SU-DHL-6 (cell line): ENCODE results near the gene FBXO15.

Experiments
- H2AFZ ChIP-seq: fragments of 200-600 bp; sonication (generic); 2 replicates; pipeline ENCODE4 v1.6.1; 2014; ENCODE audit warnings: low read depth, mild to moderate bottlenecking, moderate library complexity, mixed read lengths, antibody characterized with exemption, low read length; ENCODE audit not compliant: severe bottlenecking
- H3F3A ChIP-seq: fragments of 200-600 bp; shearing (Covaris generic); 2 replicates; pipeline ENCODE4 v1.6.0; 2016; ENCODE audit warnings: antibody characterized with exemption, mild to moderate bottlenecking; ENCODE audit not compliant: insufficient read depth
- H3K27ac ChIP-seq: fragments of 200-600 bp; sonication (generic); 2 replicates; pipeline ENCODE4 v1.5.1; 2016; ENCODE audit warnings: low read depth, mild to moderate bottlenecking, low read length, moderate library complexity, mixed read lengths
- H3K27me3 ChIP-seq: fragments of 200-600 bp; sonication (generic), shearing (Covaris generic); 2 replicates; pipeline ENCODE4 v1.6.0; 2014; ENCODE audit warnings: mild to moderate bottlenecking, low read length
- H3K36me3 ChIP-seq: fragments of 200-600 bp; sonication (generic); 2 replicates; pipeline ENCODE4 v1.6.1; 2014; ENCODE audit warnings: mild to moderate bottlenecking, low read length, mixed read lengths
- H3K4me2 ChIP-seq: fragments of 300-600, 200-600 bp; shearing (Covaris generic), sonication (generic); 2 replicates; pipeline ENCODE4 v1.6.0; 2014; ENCODE audit warnings: low read length, low read depth, mild to moderate bottlenecking; ENCODE audit not compliant: poor library complexity, severe bottlenecking
- H3K4me3 ChIP-seq: fragments of 200-600 bp; sonication (generic); 2 replicates; pipeline ENCODE4 v1.5.1; 2014; ENCODE audit warnings: antibody characterized with exemption, low read length, mild to moderate bottlenecking, mixed read lengths; ENCODE audit not compliant: insufficient read depth, poor library complexity, severe bottlenecking
- H3K79me2 ChIP-seq: fragments of 200-600 bp; sonication (generic); 2 replicates; pipeline ENCODE4 v1.6.1; 2014; ENCODE audit warnings: mild to moderate bottlenecking, low read length, moderate library complexity; ENCODE audit not compliant: insufficient read depth
- H3K9ac ChIP-seq: fragments of 200-600 bp; sonication (generic); 2 replicates; pipeline ENCODE4 v1.7.0; 2014; ENCODE audit warnings: mild to moderate bottlenecking, low read length
- H3K9me2 ChIP-seq: fragments of 200-600 bp; sonication (generic); replicated peaks from 2 replicates; pipeline ENCODE4 v1.6.1; 2014; ENCODE audit warnings: low read length; ENCODE audit not compliant: insufficient read depth
- H3K9me3 ChIP-seq: fragments of 200-600 bp; sonication (generic); 2 replicates; pipeline ENCODE4 v1.6.1; 2014; ENCODE audit warnings: low read length, mixed read lengths; ENCODE audit not compliant: insufficient read depth
- H4K20me1 ChIP-seq: fragments of 200-600 bp; sonication (generic); 2 replicates; pipeline ENCODE4 v1.6.1; 2014; ENCODE audit warnings: low read depth, mild to moderate bottlenecking, antibody characterized with exemption, low read length, moderate library complexity, mixed read lengths
- EZH2phosphoT487 ChIP-seq: fragments of 200-600 bp; sonication (generic), shearing (Covaris generic); conservative IDR thresholded peaks from 2 replicates; pipeline ENCODE4 v1.6.1; 2018; ENCODE audit warnings: mild to moderate bottlenecking, antibody characterized with exemption, low read length, moderate library complexity, mixed read lengths
- TF ChIP-seq, protein P1 (sequence below): fragments of 200-600 bp; sonication (generic); IDR thresholded peaks from one replicate; pipeline ENCODE4 v1.5.1; 2017; ENCODE audit warnings: antibody characterized with exemption, mild to moderate bottlenecking, low read length, moderate library complexity; ENCODE audit not compliant: insufficient read depth, poor library complexity, severe bottlenecking

Gene FBXO15

DNA sequence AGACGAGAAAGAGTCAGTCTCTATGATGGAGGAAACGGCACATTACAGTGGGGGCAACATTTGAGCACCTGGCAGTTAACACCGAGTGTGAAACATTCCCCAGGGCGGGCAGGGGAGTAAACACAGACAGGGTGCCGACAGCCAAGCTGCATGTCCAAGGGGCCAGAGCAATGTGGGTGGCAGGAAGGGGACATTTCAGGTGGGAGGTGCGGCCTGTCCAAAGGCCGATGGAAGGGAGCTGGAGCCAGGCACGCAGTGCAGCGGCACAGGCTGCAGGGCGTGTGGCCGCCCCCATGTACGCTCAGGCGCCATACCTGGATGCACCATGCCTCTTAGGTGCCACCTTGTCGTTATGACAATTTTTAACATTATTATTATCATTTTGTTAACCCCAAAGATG, 43.9 kb upstream of the FBXO15 start:
- H3K9me3 ChIP-seq = no peaks in the 10 kb centered on the region
- no peak overlapping the region for H3K4me2 ChIP-seq
- no peaks in the 10 kb centered on the region for H3F3A ChIP-seq
- H3K9me2 ChIP-seq = no peaks in the 10 kb centered on the region
- H3K79me2 ChIP-seq = no peaks in the 10 kb centered on the region
- no peak overlapping the region for H3K9ac ChIP-seq
- H3K4me3 ChIP-seq = no peak overlapping the region
- H3K27me3 ChIP-seq = no peaks in the 10 kb centered on the region
- H3K27ac ChIP-seq = no peak overlapping the region
- H2AFZ ChIP-seq = no peak overlapping the region
- TF ChIP-seq EZH2phosphoT487 = no peak
- TF ChIP-seq, protein P1, sequence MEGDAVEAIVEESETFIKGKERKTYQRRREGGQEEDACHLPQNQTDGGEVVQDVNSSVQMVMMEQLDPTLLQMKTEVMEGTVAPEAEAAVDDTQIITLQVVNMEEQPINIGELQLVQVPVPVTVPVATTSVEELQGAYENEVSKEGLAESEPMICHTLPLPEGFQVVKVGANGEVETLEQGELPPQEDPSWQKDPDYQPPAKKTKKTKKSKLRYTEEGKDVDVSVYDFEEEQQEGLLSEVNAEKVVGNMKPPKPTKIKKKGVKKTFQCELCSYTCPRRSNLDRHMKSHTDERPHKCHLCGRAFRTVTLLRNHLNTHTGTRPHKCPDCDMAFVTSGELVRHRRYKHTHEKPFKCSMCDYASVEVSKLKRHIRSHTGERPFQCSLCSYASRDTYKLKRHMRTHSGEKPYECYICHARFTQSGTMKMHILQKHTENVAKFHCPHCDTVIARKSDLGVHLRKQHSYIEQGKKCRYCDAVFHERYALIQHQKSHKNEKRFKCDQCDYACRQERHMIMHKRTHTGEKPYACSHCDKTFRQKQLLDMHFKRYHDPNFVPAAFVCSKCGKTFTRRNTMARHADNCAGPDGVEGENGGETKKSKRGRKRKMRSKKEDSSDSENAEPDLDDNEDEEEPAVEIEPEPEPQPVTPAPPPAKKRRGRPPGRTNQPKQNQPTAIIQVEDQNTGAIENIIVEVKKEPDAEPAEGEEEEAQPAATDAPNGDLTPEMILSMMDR = no peak
- H3K36me3 ChIP-seq = no peaks in the 10 kb centered on the region
- H4K20me1 ChIP-seq = no peaks in the 10 kb centered on the region

GRCh38 chr18:74190086-74190485, 42.5 kb upstream of the FBXO15 start:
- H3F3A ChIP-seq = no peaks in the 10 kb centered on the region
- no peaks in the 10 kb centered on the region for H3K36me3 ChIP-seq
- no peaks in the 10 kb centered on the region for H4K20me1 ChIP-seq
- H3K9me3 ChIP-seq = no peaks in the 10 kb centered on the region
- no peak overlapping the region for H3K4me3 ChIP-seq
- no peaks in the 10 kb centered on the region for H3K27me3 ChIP-seq
- no peak overlapping the region for H3K27ac ChIP-seq
- H3K9ac ChIP-seq = no peak overlapping the region
- H3K79me2 ChIP-seq = no peaks in the 10 kb centered on the region
- no peaks in the 10 kb centered on the region for H3K9me2 ChIP-seq
- no peak overlapping the region for H3K4me2 ChIP-seq
- H2AFZ ChIP-seq = no peak overlapping the region
- TF ChIP-seq, protein P1 = no peak
- TF ChIP-seq EZH2phosphoT487 = no peak

DNA sequence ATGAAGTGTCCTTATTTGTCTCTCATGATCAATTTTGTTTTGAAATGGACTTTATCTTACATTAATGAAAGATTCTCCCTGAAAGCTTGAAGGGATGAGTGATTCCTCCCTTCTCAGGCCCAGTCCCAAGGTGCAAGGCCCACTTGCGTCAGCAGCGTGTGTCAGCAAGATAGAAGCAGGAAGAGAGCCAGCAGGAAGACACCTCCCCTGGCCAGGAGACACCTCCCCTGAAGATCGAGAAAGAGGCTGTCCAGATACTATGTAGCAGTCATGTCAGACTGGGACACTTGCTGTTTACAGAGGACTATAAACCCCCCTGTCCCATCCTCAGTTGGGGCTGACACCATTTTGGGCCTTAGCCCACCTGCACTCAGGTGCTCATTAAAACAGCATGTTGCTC, 39.0 kb upstream of the FBXO15 start:
- Histone ChIP-seq H3K4me2 (no peak overlapping the region), H3K36me3 (no peaks in the 10 kb centered on the region), H3K9me2 (no peaks in the 10 kb centered on the region), H3K27ac (no peak overlapping the region), H2AFZ (no peak overlapping the region), H3K9me3 (no peaks in the 10 kb centered on the region), H3K79me2 (no peaks in the 10 kb centered on the region), H3F3A (no peaks in the 10 kb centered on the region), H3K9ac (no peak overlapping the region), H3K27me3 (no peaks in the 10 kb centered on the region), H4K20me1 (no peaks in the 10 kb centered on the region), H3K4me3 (no peak overlapping the region)
- no peak for TF ChIP-seq EZH2phosphoT487
- TF ChIP-seq, protein P1 = no peak

GRCh38 chr18:74185860-74186259, 38.2 kb upstream of the FBXO15 start:
- H3K9me2 ChIP-seq = no peaks in the 10 kb centered on the region
- no peak overlapping the region for H2AFZ ChIP-seq
- TF ChIP-seq, protein P1 = no peak
- no peak for TF ChIP-seq EZH2phosphoT487
- H3K79me2 ChIP-seq = no peaks in the 10 kb centered on the region
- no peak overlapping the region for H3K27ac ChIP-seq
- H3K36me3 ChIP-seq = no peaks in the 10 kb centered on the region
- no peak overlapping the region for H3K4me2 ChIP-seq
- no peaks in the 10 kb centered on the region for H3F3A ChIP-seq
- no peaks in the 10 kb centered on the region for H3K9me3 ChIP-seq
- no peaks in the 10 kb centered on the region for H3K27me3 ChIP-seq
- no peak overlapping the region for H3K9ac ChIP-seq
- H3K4me3 ChIP-seq = no peak overlapping the region
- no peaks in the 10 kb centered on the region for H4K20me1 ChIP-seq
